ENCODE data around the gene TAF1B.

TAF1B gene

DNA sequence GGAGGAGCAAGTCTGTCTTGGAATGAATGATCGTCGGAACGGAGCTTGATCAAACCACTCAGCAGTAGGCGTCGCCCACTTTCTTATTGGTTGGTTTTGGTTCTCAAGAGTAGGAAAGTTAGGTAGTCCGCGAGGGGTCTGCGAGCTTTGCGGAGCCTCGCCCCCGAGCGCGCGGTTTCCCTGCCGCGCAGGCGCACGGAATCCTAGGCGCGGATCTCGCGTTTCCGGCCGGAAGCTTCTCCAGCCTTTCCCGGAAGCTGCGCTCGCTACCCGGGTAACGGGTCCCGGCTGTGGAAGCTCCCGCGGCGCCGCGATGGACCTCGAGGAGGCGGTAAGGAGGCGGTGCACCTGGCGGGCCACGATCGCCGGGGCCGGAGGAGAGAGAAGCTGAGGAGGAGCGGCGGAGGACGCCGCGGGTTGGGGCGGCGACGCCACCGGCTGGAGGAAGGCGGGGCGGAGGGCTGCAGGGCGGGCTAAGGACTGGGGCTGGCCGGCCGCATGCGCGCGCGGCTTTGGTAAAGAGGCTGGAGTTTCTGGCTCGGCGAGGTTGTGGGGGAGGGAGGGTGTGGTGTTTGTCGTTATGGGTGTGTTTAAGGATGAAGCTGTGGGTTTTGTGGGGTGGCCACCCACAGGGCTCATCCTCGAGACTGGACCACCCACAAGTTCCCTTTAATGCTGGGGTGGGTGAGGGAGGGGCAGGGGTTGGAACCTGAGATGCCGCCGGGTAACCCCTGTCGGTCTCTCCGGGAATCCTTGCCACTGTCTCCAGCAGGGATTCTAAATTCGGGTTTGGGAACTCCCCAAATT lies at the start of gene TAF1B:
Gene TAF1B, plus strand, starts transcription at position 246 of the 807 bp plus-strand sequence. Its CDS starts 68 bp downstream, at position 314.
- no peaks in the 10 kb centered on the region for H3K27me3 ChIP-seq (ENCODE audit: control insufficient read depth in 5 of 5, insufficient read depth in 4 of 5, low read length in 5 of 5)
- H3K9ac ChIP-seq (ENCODE audit: low read length in 5 of 5): peak within 1 kb of the TSS in 4 of 5 donors; percentile 64 to 89 (median 84)
- no peaks in the 10 kb centered on the region for H3K9me3 ChIP-seq (ENCODE audit: control insufficient read depth in 5 of 5, low read length in 5 of 5)
- H3K4me1 ChIP-seq (ENCODE audit: control insufficient read depth in 5 of 5, insufficient read depth in 5 of 5, low read length in 5 of 5): peaks cover 0 to 27% (median 17%) of the 10 kb centered on the region in 5 donors
- H3K4me3 ChIP-seq (ENCODE audit: low read depth in 1 of 5, low read length in 5 of 5): peak within 1 kb of the TSS; percentile 77 to 86 (median 84)
- peak within 1 kb of the TSS; percentile 86 for H3K27ac ChIP-seq (ENCODE audit: low read depth, low read length)
- H3K36me3 ChIP-seq (ENCODE audit: control insufficient read depth in 5 of 5, insufficient read depth in 5 of 5, low read length in 5 of 5): peaks cover 7 to 20% (median 14%) of the 10 kb centered on the region in 5 donors

DNA sequence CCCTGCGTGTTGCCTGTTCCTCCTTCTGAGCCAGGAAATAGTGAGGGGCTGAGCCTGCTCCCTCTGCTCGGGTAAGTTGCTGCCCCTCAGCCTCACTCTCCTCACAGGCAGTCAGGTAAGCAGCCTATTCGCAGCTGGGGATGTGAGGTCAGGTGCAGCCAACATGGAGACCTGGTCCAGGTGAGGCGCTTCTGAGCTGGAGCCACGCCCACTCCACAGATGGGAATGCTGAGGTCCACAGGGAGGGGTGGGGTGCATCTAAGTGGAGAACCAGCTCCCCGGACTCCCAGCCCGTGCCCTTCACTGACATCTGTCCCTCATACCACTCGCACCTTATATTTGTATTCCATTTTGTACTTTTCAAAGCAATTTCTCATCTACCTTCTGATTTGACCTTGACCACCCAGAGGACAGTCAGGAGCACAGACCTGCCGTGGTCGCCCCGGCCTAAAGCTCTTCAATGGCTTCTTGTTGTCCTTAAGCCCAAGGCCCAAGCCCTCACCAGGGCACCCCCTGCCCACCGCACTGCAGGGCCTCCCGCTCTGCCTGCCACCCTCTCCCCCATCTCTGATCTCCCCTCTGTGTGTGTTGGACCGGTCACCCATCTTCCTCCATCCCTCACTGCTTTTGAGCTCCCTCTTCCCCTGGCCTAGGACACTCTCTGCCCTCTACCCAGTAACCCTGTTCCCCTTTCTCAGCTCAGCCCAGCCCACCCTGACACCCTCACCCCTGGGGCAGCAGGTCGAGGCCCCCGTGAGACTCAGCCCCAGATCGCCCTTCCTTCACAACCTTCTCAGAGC lies 49.2 kb upstream of the TAF1B start:
- H3K4me1 ChIP-seq (ENCODE audit: control insufficient read depth in 5 of 5, insufficient read depth in 5 of 5, low read length in 5 of 5): peaks cover 0 to 36% (median 16%) of the 10 kb centered on the region in 5 donors
- no peak overlapping the region for H3K4me3 ChIP-seq (ENCODE audit: low read depth in 1 of 5, low read length in 5 of 5)
- no peaks in the 10 kb centered on the region for H3K36me3 ChIP-seq (ENCODE audit: control insufficient read depth in 5 of 5, insufficient read depth in 5 of 5, low read length in 5 of 5)
- H3K9me3 ChIP-seq (ENCODE audit: control insufficient read depth in 5 of 5, low read length in 5 of 5): no peaks in the 10 kb centered on the region
- no peak overlapping the region for H3K27ac ChIP-seq (ENCODE audit: low read depth, low read length)
- H3K9ac ChIP-seq (ENCODE audit: low read length in 5 of 5): no peak overlapping the region
- H3K27me3 ChIP-seq (ENCODE audit: control insufficient read depth in 5 of 5, insufficient read depth in 4 of 5, low read length in 5 of 5): no peaks in the 10 kb centered on the region

DNA sequence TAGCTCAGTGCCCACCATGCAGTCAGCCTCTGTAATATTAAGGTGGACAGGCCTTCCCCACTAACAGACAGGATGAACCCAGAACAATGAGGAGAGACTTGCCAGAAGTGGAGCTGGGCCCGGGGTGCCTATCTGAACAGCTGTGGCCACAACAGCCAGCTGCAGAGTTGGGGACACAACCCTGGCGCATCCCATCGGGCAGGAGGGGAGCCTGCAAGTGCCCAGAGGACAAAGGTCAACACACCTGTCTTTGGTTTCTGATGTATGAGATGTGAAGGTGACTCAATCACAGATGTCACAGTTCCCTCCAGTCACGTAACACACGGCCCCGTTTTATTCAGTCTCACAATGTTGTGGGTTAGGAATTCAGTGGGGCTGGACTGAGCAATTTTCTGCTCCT lies 48.2 kb upstream of the TAF1B start:
- H3K27ac ChIP-seq (ENCODE audit: low read depth, low read length): no peak overlapping the region
- no peaks in the 10 kb centered on the region for H3K36me3 ChIP-seq (ENCODE audit: control insufficient read depth in 5 of 5, insufficient read depth in 5 of 5, low read length in 5 of 5)
- no peak overlapping the region for H3K9ac ChIP-seq (ENCODE audit: low read length in 5 of 5)
- no peaks in the 10 kb centered on the region for H3K27me3 ChIP-seq (ENCODE audit: control insufficient read depth in 5 of 5, insufficient read depth in 4 of 5, low read length in 5 of 5)
- peaks cover 3 to 45% (median 26%) of the 10 kb centered on the region in 5 donors for H3K4me1 ChIP-seq (ENCODE audit: control insufficient read depth in 5 of 5, insufficient read depth in 5 of 5, low read length in 5 of 5)
- H3K4me3 ChIP-seq (ENCODE audit: low read depth in 1 of 5, low read length in 5 of 5): no peak overlapping the region
- no peaks in the 10 kb centered on the region for H3K9me3 ChIP-seq (ENCODE audit: control insufficient read depth in 5 of 5, low read length in 5 of 5)

DNA sequence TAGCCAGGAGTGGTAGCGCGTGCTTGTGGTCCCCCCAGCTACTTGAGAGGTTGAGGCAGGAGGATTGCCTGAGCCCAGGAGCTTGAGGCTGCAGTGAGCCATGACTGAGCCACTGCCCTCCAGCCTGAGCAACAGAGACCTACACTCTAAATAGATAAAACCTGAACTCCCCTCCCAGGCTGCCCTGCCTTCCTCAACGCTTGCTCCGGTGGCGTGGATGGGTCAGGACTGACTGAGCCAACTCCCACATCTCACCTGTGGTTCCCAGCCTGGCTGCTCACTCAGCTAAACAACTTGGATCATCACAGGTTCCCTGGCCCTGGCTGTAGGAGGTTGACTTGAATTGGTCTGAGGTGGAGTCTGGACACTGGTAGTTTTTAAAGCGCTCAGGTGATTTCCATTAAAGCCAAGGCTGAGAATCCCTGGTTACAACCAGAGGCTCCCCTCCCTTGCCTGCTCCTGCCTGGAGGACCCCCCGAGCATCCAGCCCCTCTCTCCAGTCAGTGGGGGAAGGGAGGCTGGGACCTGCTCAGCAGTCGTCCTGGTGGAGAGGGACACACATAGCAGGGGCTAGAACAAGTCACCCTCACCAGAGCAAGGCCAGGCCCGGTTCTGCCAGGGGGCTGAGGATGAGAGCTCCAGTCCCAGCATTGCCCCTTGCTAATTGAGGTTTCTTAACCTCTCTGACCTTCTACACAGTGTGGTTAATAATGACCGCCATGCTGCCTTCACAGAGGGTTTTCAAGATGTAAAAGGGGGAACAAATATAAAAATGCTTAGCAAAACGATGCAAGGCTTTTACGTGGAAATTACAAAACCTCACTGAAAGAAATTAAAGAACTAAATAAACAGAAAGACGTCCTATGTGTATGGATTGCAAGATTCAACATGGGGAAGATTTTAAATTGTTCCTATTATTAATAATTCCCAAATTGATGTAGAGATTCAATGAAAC lies 46.9 kb upstream of the TAF1B start:
- Histone ChIP-seq H3K36me3 (ENCODE audit: control insufficient read depth in 5 of 5, insufficient read depth in 5 of 5, low read length in 5 of 5) (no peaks in the 10 kb centered on the region), H3K27me3 (ENCODE audit: control insufficient read depth in 5 of 5, insufficient read depth in 4 of 5, low read length in 5 of 5) (no peaks in the 10 kb centered on the region), H3K4me1 (ENCODE audit: control insufficient read depth in 5 of 5, insufficient read depth in 5 of 5, low read length in 5 of 5) (peaks cover 9 to 55% (median 36%) of the 10 kb centered on the region in 5 donors), H3K9me3 (ENCODE audit: control insufficient read depth in 5 of 5, low read length in 5 of 5) (no peaks in the 10 kb centered on the region), H3K9ac (ENCODE audit: low read length in 5 of 5) (no peak overlapping the region), H3K4me3 (ENCODE audit: low read depth in 1 of 5, low read length in 5 of 5) (no peak overlapping the region), H3K27ac (ENCODE audit: low read depth, low read length) (no peak overlapping the region)

GRCh38 chr2:9797086-9797485 lies 46.2 kb upstream of the TAF1B start:
- Histone ChIP-seq H3K36me3 (ENCODE audit: control insufficient read depth in 5 of 5, insufficient read depth in 5 of 5, low read length in 5 of 5) (no peaks in the 10 kb centered on the region), H3K9me3 (ENCODE audit: control insufficient read depth in 5 of 5, low read length in 5 of 5) (no peaks in the 10 kb centered on the region), H3K4me1 (ENCODE audit: control insufficient read depth in 5 of 5, insufficient read depth in 5 of 5, low read length in 5 of 5) (peaks cover 10 to 54% (median 36%) of the 10 kb centered on the region in 5 donors), H3K4me3 (ENCODE audit: low read depth in 1 of 5, low read length in 5 of 5) (no peak overlapping the region), H3K9ac (ENCODE audit: low read length in 5 of 5) (no peak overlapping the region), H3K27me3 (ENCODE audit: control insufficient read depth in 5 of 5, insufficient read depth in 4 of 5, low read length in 5 of 5) (no peaks in the 10 kb centered on the region), H3K27ac (ENCODE audit: low read depth, low read length) (no peak overlapping the region)

- Histone ChIP-seq H3K4me3 (ENCODE audit: low read depth in 1 of 5, low read length in 5 of 5) (no peak overlapping the region), H3K9ac (ENCODE audit: low read length in 5 of 5) (no peak overlapping the region), H3K4me1 (ENCODE audit: control insufficient read depth in 5 of 5, insufficient read depth in 5 of 5, low read length in 5 of 5) (peaks cover 12 to 55% (median 44%) of the 10 kb centered on the region in 5 donors), H3K27me3 (ENCODE audit: control insufficient read depth in 5 of 5, insufficient read depth in 4 of 5, low read length in 5 of 5) (no peaks in the 10 kb centered on the region), H3K36me3 (ENCODE audit: control insufficient read depth in 5 of 5, insufficient read depth in 5 of 5, low read length in 5 of 5) (no peaks in the 10 kb centered on the region), H3K9me3 (ENCODE audit: control insufficient read depth in 5 of 5, low read length in 5 of 5) (no peaks in the 10 kb centered on the region), H3K27ac (ENCODE audit: low read depth, low read length) (no peak overlapping the region)
These were observed 45.4 kb upstream of the TAF1B start for GRCh38 chr2:9797681-9798556.

GRCh38 chr2:9799011-9799596 lies 44.2 kb upstream of the TAF1B start:
- Histone ChIP-seq H3K36me3 (ENCODE audit: control insufficient read depth in 5 of 5, insufficient read depth in 5 of 5, low read length in 5 of 5) (no peaks in the 10 kb centered on the region), H3K27me3 (ENCODE audit: control insufficient read depth in 5 of 5, insufficient read depth in 4 of 5, low read length in 5 of 5) (no peaks in the 10 kb centered on the region), H3K4me1 (ENCODE audit: control insufficient read depth in 5 of 5, insufficient read depth in 5 of 5, low read length in 5 of 5) (peaks cover 12 to 58% (median 48%) of the 10 kb centered on the region in 5 donors), H3K9me3 (ENCODE audit: control insufficient read depth in 5 of 5, low read length in 5 of 5) (no peaks in the 10 kb centered on the region), H3K4me3 (ENCODE audit: low read depth in 1 of 5, low read length in 5 of 5) (peak overlapping the region in 2 of 5 donors; percentile 1 to 13), H3K9ac (ENCODE audit: low read length in 5 of 5) (peak overlapping the region in 1 of 5 donors; percentile 19), H3K27ac (ENCODE audit: low read depth, low read length) (no peak overlapping the region)

DNA sequence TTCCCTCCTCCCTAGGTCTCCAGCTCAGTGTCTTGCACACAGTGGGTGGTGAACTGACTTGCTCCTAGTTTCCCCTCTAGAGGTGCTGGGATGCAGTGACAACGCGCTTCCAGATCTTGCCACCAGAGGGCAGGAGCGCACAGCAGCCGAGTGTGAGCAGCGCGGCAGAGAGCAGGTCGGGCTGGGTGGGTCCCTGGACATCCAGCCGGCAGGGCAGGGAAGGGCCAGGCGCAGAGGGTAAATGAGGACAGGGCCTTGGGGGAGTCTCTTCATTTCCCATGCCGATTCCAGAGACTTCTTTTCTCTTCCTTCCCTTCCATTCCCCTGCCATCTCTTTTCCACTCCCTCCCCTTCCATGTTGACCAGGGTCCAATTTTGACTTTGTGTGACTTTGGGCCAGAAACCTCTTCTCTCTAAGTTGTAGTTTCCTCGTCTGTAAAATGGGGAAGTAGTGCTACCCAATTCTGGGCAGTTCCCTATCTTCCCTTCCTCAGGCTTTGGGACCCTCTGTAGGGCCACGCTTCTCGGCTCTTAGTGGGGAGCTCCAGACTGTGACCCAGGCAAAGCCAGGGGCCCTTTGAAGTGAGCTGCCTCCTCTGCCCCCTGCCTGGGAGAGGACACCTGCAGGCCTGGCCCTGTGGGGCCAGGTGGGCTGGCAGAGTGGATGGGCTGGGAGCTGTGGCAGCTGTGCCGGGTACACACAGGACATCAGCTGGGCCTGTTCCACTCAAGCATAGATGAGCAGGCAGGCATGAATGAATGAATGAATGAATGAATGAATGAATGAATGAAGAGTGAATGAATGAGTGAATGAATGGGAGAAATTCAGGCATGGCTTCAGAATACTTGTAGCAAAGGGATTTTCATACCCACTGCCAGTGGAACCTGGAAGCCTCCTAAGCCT lies 43.3 kb upstream of the TAF1B start:
- Histone ChIP-seq H3K9ac (ENCODE audit: low read length in 5 of 5) (peak overlapping the region in 1 of 5 donors; percentile 75), H3K36me3 (ENCODE audit: control insufficient read depth in 5 of 5, insufficient read depth in 5 of 5, low read length in 5 of 5) (no peaks in the 10 kb centered on the region), H3K4me3 (ENCODE audit: low read depth in 1 of 5, low read length in 5 of 5) (peak overlapping the region in 1 of 5 donors; percentile 1), H3K9me3 (ENCODE audit: control insufficient read depth in 5 of 5, low read length in 5 of 5) (no peaks in the 10 kb centered on the region), H3K27me3 (ENCODE audit: control insufficient read depth in 5 of 5, insufficient read depth in 4 of 5, low read length in 5 of 5) (no peaks in the 10 kb centered on the region), H3K27ac (ENCODE audit: low read depth, low read length) (peak overlapping the region; percentile 81), H3K4me1 (ENCODE audit: control insufficient read depth in 5 of 5, insufficient read depth in 5 of 5, low read length in 5 of 5) (peaks cover 12 to 58% (median 49%) of the 10 kb centered on the region in 5 donors)
